ENCODE results near the gene GFRA1.
"Not testable (repeated sequence)": the region's sequence is repeated elsewhere in the genome, so short reads cannot be mapped to it uniquely, and the experiment has no call there.

The GFRA1 gene

DNA sequence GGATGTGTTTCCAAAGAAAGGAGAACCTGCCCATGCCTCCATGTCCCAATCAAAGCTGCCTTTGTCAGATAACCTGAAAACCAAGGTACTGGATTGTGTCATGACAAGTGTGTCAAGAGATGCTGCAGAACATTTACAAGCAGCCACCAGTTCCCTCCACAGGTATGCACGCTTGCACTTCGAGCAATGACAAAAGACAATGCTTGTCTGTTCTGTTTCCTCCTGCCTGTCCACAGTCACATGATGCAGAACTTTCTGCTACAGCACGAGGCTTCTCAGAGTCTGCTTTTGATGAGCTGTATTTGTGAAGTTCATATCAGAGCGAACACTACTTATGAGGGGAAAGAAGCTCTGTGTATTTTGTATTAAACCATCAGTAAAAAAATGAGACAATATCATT is 209.9 kb downstream of the GFRA1 start:
- no peak for DNase-seq (ENCODE audit: low read depth)

DNA sequence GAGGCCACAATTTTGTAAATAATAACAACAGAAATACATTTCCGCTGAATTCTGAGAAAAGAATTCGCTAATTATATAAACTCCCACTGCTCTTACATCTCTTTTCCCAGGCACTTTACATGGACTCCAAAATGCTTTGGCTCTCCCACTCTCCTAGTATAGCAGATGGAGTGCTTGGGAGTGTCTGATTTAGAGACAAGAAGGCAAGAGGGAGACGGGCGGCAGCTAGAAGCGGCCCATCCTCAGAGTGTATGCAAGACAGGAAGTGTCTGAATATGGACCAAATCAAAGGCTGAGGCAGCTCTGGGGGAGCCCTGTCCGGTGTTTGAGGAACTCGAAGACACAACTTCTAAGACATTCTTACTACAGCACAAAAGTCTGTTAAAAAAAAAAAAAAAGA is 212.1 kb downstream of the GFRA1 start:
- no peak for DNase-seq (ENCODE audit: low read depth)

DNA sequence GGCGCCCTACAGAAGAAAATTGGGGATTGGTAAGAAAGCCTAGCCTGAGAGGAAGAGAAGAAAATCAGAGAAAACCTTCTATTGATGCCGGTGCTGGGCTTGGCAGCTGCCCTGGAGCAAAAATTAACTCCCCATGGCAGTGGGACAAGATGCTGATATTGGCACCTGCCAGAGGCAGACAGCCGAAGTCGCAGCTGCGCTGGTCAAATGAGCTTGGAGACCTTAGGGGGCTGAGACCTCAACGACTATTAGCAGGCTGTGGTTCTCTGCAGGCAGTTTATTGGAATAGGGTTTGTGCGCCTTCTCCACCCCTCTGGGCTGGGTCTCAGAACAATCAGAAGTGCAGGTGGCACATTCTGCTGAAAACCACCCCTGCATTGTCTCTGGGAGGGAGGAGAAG is 213.7 kb downstream of the GFRA1 start:
- no peak for DNase-seq (ENCODE audit: low read depth)

DNA sequence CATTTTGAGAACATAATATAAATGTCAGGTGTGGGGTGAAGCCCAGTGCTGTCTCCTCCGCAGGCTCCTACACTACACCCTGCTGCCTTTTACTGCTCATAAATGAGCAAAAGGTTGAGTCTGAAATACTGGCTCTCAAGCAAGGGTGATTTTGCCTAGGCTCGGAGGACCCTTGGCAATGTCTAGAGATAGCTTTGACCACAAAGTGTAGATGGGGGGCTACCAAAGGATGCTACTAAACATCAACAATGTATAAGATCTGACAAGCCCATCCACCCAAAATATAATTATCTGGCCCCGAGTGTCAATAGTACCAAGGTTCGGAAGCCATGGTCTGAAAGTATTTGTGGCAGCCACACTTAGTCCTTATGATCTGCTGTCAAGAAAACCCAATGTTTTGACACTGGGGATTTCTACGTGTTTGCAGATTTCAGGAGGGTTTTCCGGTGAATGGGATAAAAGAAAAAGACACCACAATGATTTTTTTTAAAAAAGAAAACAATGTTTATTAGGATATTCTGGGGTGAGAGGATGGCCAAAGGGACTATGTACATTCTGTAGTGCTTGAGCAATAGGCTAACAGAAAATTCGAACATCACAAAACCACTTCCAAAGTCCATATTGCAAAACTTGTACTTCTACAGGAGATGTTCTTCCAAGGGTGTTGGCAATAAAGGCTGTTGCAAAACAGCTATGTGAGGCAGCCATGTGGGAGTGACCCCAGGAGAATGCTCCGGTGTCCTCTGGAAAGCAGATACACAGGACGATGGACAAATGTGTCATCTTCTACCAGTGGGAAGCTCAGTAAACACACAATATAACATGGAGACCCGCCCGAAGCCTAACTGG is 216.3 kb downstream of the GFRA1 start:
- no peak for DNase-seq (ENCODE audit: low read depth)

DNA sequence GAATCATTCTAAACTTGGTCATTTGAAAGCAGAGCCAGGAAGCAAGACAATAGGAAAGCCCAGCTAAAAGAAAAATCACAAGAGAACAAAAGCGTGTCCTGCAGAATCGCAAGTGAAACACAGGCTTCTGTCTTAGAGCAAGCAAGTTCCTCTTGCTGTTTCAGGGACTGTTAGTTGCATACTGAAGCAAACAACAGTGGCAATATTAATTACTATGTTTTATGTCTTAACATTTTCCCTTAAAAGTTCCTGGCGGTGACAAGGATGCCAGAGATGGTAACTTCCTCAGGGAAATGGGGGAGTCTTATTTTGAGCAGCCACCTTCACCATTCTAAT is 217.1 kb downstream of the GFRA1 start:
- no peak for DNase-seq (ENCODE audit: low read depth)

DNA sequence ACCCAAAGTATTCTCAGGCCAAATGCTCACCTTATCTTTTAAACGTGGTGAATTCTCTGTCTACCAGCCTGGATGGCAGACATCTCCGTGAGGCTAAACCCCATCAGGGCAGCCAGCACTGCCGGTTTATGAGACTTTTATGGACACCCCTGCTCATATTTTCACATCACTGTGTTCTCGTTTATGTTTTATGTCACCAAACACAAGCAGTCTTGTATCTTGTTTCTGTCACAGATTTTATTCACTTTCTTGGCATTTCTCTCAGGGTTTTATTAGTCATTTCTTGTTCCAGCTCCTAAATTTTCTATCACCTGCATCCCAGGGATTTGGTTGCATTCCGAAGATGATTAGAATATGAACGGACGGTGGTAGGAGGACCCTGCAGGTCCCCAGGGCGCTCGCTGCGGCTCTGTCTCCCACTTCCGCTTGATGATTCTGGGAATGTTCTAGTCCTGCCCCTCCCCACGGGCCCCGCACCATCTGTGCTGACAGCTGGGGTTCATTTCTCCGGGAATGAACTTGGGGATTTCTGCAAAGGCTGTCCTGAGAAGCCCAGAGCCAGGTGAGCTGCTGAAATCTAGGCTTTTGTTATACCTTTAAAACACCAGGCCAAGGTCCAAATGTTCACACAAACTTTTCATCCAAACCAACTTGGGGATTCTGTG is 217.6 kb downstream of the GFRA1 start:
- no peak for DNase-seq (ENCODE audit: low read depth)

DNA sequence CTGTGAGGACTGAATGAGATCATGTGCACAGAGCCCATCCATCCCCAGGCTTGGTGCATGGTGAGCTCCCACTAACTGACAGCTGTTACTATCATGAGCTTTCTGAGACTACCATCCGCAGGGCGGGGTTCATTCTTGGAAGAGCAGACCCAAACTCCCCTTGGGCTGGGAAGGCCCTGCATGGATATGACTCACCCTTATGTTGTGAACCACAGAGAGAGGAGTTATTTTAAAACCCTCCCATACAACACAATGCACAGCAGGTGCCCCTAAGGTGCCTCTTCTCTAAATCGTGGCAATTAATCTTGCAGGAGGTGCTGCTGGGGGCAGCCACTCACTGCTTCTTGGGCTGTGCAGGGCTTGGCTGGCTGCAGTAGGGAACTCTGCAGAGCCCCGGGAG is 219.1 kb downstream of the GFRA1 start:
- DNase-seq (ENCODE audit: low read depth), result no peak

DNA sequence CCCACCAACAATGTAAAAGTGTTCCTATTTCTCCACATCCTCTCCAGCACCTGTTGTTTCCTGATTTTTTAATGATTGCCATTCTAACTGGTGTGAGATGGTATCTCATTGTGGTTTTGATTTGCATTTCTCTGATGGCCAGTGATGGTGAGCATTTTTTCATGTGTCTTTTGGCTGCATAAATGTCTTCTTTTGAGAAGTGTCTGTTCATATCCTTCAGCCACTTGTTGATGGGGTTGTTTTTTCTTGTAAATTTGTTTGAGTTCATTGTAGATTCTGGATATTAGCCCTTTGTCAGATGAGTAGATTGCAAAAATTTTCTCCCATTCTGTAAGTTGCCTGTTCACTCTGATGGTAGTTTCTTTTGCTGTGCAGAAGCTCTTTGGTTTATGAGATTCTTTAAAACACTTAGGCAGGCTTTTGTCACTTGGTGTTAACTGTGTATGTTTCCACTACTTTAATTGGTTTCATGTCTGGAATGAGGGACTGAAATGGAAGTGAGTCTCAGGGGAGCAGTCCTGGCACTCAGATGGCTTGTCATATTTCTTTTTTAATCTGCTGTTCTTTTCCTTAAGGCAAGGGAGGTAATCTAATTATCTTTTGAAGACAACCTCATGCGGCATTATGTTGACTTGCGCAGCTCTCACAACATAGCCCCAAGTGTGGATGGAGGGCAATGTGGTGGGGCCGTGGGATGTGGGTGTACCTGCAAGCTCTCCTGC is 219.8 kb downstream of the GFRA1 start:
- DNase-seq (ENCODE audit: low read depth), result not testable (repeated sequence)

DNA sequence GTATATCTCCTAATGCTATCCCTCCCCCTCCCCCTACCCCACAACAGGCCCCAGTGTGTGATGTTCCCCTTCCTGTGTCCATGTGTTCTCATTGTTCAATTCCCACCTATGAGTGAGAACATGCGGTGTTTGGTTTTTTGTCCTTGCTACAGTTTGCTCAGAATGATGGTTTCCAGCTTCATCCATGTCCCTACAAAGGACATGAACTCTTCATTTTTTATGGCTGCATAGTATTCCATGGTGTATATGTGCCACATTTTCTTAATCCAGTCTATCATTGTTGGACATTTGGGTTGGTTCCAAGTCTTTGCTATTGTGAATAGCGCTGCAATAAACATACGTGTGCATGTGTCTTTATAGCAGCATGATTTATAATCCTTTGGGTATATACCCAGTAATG is 220.5 kb downstream of the GFRA1 start:
- DNase-seq (ENCODE audit: low read depth), result not testable (repeated sequence)

DNA sequence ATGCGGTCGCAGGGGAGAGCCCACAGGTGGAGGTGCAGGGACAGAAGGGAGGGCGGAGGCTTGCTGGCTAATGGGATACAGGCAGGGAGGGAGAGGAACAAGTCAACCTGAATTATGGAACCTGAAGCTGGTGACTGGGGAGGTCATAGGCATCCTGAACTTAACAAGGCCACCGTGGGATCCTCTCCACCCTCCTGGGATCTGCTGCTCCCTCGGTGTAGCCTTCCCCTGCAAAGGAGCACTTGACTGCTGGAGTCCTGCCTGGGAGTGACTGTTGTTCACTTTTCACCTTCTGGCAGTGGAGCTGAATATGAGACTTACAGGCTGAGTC is 223.1 kb downstream of the GFRA1 start:
- no peak for DNase-seq (ENCODE audit: low read depth)

DNA sequence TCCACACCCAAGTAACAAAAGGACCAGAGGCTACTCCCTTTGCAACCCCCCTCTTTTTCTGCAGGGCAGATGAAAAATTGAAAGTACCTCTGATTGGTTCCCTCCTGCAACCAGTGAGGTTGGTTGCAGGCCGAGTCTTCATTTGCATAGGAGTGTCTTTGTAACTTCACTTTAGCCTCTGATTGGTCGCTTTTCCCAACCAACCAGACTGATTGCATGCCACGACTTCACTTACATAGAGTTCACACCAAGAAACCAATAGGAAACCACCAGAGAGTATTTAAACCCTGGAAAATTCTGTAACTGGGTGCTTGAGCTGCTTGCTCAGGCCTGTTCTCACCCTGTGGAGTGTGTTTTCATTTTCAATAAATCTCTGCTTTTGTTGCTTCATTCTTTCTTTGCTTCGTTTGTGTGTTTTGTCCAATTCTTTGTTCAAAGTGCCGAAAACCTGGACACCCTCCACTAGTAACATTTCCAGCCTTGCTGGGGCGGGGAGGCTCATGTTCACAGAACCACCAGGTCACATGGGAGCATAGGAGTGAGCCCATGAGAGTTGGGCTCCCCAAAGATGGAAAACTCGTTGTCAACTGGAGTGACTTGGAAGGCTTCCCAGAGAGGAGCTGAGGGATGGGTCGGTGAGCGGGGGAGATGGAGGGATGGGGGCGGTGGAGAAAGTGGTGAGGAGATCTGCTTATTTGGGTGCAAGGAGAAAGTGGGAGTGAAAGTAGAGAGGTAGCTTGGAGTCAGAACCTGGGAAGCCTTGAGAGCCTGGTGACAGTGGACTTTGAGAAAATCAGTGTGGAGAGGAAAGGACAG is 223.6 kb downstream of the GFRA1 start:
- DNase-seq (ENCODE audit: low read depth), result no peak

DNA sequence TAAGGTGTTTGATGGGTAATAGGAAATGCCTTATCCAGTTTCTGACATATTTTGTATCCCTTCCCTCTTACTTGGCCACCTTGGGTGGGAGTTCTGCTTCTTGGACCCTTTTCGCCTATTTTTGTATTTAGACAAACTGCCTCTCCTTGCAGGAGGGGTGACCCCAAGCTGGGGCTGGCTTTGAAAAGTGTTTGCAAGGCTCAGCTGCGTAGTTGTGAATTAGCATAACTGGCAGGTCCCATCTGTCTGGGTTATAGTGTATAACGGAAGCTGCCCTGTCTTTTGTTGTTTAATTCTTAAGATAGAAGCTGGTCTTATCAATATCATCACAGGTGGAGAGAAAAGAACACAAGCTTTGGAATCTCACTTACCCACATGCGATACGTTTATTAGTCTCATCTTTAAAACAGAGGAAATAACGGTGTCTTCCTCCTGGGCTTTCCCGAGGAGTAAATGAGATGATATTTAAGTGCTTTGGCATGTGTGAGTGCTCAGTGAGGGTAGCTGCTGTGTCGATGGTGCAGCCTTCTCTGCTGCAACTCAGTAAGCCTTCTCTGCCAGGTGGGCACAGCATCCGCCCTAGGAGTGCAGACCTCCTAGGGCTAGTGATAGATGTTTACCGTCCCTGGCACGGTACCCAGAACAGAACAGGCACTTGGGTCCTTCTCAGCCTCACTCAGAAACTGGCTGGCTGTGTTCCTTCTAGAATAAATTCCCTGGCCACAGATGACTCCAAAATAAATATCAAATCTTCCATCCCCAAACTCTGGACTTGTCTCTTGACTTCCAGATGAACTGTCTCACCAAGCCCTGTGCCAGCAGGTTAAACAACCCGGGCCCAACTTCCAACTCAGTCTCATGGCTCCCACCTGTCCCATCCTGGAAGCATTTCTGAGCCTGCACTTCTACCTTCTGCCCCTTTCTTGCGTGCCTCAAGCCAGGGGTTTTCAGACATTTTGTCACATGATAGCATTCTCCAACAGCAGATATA is 227.3 kb downstream of the GFRA1 start:
- DNase-seq (ENCODE audit: low read depth), result no peak

DNA sequence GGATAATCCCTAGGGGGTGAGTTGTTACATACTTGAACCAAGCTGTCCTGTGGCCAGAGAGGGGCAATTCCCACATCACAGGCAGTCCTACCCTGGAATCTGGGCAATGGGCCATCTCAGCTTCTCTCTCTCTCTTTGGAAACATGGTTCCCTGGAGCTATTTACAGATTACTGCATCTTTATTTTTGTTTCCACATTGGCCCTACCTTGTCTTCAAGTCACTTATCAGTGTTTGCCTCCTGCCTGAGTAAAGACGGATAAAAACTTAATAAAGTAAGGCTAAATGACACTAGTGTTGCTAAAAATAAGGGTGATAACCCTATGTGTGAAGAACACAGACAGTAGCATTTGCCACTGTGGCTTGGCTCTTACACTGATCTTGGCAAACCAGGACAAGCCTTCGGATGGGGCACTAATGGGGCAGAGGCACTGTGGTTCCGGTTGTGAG is 228.2 kb downstream of the GFRA1 start:
- DNase-seq (ENCODE audit: low read depth), result no peak

DNA sequence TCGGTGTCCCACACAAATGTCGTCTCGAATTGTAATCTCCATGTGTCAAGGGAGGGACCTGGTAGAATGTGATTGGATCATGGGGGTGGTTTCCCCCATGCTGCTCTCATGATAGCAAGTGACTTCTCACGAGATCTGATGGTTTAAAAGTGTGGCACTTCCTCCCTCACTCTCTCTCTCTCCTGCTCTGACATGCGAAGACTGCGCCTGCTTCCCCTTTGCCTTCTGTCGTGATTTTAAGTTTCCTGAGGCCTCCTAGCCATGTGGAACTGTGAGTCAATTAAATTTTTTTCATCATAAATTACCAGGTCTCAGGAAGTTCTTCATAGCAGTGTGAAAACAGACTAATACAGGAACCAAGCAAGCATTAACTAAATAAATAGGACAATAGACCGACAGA is 229.1 kb downstream of the GFRA1 start:
- no peak for DNase-seq (ENCODE audit: low read depth)

DNA sequence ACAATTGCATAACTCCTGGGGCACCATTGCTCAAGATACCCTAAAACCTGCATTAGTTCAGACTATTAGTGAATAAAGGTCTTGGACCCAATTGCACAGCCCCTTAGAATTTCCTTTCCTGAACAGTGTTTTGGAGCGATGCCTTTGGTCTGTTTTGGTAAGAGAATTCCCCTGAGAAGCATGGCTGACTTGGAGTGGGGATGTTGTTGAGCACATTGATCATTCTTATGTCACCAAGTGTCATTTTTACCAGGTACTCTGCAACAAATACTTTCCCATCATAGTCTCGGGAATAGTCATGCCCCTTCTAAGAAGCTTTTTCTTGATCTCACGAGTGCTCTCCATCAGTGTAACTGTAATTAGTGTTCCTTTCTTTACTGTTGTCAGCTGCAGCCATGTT is 229.7 kb downstream of the GFRA1 start:
- no peak for DNase-seq (ENCODE audit: low read depth)

DNA sequence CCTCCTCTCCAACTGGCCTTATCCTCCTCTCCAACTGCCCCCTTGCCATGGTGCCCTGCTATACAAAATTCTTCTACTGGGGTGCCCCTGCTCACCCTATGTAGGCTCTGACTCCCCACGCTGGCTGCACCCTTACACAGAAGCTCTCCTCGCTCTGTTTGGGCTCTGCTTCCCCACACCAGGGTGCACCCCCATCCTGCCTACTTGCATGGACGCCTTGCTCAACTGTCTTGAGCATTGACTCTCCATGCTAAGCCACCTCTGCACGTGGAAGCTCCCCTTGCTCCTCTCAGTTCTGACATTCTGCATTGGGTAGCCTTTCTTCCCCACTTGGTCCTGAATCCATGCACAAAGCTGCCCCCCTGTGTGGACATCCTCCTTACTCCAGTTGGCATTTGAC is 231.1 kb downstream of the GFRA1 start:
- DNase-seq (ENCODE audit: low read depth), result no peak

DNA sequence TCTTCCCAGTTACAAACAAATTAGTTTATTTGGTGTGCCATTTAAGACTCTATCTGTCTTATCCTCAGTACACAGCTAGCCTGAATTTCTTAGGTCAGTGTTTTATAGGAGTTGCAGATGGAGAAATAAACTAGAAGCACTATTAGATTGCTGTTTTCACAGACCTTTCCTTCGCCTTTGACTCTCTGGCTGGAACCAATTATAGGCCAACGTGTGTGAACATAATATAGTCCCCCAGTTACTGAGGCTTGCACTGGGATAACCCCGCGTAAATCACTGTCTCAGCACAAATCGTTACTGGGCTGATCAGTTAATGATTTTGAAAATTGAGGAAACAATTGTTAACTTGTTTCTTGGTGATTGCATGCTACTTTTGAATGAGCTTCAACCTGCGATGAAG is 233.4 kb downstream of the GFRA1 start:
- DNase-seq (ENCODE audit: low read depth), result no peak

DNA sequence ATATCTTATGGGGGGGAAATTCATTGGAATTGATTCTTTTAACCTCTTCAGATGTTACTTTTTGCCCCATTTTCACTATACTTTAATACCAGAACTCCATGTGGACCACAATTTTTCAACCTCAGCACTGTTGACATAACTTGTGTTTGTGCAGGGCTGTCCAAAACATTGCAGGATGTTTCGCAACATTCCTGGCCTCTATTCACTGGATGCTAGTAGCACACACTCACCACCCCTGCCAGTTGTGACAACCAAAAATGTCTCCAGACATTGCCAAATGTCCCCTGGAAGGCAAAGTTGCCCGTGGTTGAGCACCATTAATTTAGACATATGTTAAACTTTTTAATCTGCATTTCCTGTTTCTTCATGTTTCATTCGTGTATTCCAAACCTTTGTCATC is 234.7 kb downstream of the GFRA1 start:
- no peak for DNase-seq (ENCODE audit: low read depth)

DNA sequence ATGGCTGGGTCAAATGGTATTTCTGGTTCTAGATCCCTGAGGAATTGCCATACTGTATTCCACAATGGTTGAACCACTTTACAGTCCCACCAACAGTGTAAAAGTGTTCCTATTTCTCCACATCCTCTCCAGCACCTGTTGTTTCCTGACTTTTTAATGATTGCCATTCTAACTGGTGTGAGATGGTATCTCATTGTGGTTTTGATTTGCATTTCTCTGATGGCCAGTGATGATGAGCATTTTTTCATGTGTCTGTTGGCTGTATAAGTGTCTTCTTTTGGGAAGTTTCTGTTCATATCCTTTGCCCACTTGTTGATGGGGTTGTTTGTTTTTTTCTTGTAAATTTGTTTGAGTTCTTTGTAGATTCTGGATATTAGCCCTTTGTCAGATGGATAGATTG is 237.6 kb downstream of the GFRA1 start:
- not testable (repeated sequence) for DNase-seq (ENCODE audit: low read depth)

DNA sequence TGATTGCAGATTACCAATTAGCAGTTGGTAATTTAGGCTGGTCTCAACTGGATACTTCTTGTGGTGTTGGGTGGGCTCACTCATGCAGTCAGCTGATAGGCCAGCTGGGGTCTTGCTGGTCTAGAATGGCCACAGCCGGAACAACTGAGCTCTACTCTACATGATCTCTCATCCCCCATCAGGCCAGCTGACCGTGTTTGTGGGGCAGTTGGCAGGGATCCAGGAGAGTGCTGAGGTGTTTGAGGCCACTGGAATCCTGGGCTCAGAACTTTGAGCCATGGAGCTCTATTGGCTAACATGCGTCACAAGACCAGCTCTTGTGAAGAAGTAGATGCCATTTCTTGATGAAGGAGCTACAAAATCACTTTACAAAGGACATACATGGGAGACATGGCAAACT is 242.4 kb downstream of the GFRA1 start:
- DNase-seq (ENCODE audit: low read depth), result no peak

DNA sequence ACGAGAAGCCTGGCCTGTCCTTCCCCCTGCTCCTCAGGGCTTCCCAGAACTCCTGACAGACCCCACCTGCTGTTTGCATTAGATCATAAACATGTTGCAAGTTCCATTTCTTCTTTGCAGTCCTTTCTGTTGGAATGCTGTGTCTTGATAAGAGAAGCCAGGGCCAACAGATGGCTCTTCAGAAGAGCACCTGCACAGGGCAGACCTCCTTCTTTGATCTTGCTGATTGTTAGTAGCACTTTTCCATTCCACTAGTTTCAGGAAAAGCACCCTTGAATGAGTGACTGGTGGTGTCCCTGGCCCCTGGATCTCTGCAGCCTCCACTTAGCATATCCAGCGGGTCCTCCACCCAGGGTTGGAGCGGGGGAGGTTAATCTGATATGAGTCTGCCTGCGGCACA is 243.2 kb downstream of the GFRA1 start:
- no peak for DNase-seq (ENCODE audit: low read depth)
